Activated T-cell treated with anti-CD3 and anti-CD28 coated beads, Interleukin-2, amount 50 U/mL, for 24 hours (primary cell): ENCODE data around the gene UPF1.

Source experiments
- DNase-seq: peaks from one replicate; pipeline ENCODE4 v3.0.0-alpha.2; 2020
- H3K27ac Mint-ChIP-seq: 2 replicates; pipeline ENCODE4 v1.8.0; 2020; ENCODE audit warnings: mild to moderate bottlenecking, mixed read lengths
- H3K27me3 Mint-ChIP-seq: 2 replicates; pipeline ENCODE4 v1.8.0; 2020; ENCODE audit warnings: mixed read lengths
- H3K36me3 Mint-ChIP-seq: 2 replicates; pipeline ENCODE4 v1.8.0; 2020; ENCODE audit warnings: low read depth, mixed read lengths
- H3K4me1 Mint-ChIP-seq: 2 replicates; pipeline ENCODE4 v1.8.0; 2020; ENCODE audit warnings: low read depth, mixed read lengths
- H3K4me3 Mint-ChIP-seq: 2 replicates; pipeline ENCODE4 v1.8.0; 2020; ENCODE audit warnings: mild to moderate bottlenecking, moderate library complexity, mixed read lengths
- H3K9me3 Mint-ChIP-seq: 2 replicates; pipeline ENCODE4 v1.8.0; 2020; ENCODE audit warnings: mixed read lengths

The UPF1 gene

DNA sequence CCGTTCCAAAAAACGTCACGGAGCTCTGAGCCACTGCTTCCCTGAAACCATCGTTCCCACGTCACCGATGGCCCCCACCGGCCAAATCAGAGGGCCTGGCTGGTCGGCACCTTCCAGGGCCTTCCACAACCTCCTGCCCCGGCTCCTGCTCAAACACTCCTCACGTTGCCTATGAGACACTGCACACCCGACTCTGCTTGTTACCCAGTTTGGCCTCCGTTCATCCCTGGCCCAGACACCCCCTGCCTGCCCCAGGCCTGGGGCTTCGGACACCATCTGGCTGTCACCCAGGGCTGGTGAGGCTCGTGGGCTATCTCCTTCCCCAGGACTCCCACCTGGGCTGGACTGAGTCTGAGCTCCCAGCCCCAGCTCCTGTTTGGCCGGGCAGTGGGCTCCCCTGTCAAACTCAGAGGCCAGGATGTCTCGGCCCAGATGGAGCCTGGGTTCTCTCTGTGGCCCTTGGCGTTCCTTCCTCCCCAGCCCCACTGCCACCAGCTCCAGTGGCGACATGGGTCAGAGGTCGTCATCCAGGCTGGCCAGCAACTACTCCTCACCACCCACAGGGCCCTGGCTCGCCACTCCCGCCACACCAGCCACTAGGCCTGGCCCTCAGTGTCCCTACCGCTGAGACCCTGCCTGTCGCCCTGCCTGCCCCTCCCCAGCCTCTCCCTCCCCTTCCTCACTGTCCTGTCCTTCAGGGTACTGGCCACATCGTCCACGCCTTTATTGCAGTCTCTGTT lies 46.5 kb downstream of the UPF1 start:
- H3K36me3 Mint-ChIP-seq = no peaks in the 10 kb centered on the region
- H3K27ac Mint-ChIP-seq = peak overlapping the region; percentile 72
- no peak for DNase-seq
- H3K27me3 Mint-ChIP-seq = no peaks in the 10 kb centered on the region
- no peaks in the 10 kb centered on the region for H3K4me1 Mint-ChIP-seq
- no peak overlapping the region for H3K4me3 Mint-ChIP-seq
- H3K9me3 Mint-ChIP-seq = peaks cover 2% of the 10 kb centered on the region

DNA sequence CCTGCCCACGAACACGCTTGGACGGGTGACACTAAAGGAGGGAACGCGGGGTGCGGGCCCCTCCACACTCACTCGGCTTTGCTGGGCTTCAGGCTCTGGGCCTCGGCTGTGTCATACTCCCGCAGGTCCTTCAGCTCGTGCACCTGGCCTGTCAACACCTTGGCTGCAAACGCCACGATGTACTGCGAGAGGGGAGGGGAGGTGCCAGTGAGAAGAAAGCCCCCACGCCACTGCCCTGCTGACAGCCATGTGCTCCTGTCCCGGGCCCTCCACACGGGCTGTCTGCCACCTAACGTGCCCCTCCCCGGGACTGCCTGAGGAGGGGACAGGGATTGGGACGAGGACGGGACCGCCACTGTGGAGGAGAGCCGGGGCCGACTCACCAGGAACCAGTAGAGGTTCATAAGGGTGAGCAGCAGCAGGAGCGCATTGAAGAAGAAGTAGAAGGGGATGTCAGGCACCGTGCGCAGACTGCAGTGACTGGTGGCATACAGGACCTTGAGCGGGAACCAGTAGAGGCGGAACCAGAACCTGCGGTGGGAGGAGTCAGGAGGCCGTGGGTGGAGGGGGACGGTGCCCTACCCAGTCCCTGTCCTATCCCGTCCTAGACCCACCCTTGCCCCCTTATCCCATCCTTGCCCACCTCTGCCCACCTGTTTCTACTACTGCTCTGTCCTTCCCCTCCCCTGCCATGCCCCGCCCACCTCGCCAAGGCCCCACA lies 47.3 kb downstream of the UPF1 start:
- Mint-ChIP-seq H3K27me3 (no peaks in the 10 kb centered on the region), H3K4me3 (no peak overlapping the region), H3K9me3 (peaks cover 2% of the 10 kb centered on the region), H3K27ac (no peak overlapping the region), H3K36me3 (no peaks in the 10 kb centered on the region), H3K4me1 (no peaks in the 10 kb centered on the region)
- DNase-seq = no peak

DNA sequence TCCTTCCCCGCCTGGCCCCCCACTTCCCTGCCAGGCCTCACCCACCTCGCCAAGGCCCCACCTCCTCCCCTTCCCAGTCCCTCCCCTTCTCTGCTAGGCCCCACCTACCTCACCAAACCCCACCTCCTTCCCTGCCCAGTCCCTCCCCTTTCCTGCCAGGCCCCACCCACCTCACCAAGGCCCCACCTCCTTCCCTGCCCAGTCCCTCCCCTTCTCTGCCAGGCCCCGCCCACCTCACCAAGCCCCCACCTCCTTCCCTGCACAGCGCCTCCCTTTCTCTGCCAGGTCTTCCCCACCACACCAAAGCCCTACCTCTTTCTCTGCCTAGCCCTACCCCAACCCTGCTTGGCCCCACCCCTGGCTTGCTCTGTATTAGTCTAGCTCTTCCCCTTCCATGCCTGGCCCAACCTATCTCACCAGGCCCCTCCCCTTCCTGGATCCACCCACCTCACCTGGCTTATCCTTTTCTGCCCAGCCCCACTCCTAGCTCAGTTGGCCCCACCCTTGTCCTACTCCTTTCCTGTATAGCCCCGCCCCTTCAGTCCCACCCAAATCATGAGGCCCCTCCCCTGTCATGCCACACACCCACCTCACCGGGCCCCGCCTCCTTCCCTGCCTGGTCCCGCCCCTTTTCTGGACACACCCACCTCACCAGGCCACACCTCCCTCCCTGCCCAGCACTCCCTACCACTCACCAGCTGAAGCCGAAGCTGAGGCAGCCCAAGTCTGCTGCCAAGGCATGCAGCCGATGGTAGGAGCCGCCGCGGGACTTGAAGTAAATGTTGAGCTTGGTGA lies 48.0 kb downstream of the UPF1 start:
- H3K9me3 Mint-ChIP-seq = peaks cover 2% of the 10 kb centered on the region
- no peaks in the 10 kb centered on the region for H3K4me1 Mint-ChIP-seq
- H3K4me3 Mint-ChIP-seq = no peak overlapping the region
- DNase-seq = no peak
- H3K36me3 Mint-ChIP-seq = no peaks in the 10 kb centered on the region
- no peak overlapping the region for H3K27ac Mint-ChIP-seq
- H3K27me3 Mint-ChIP-seq = no peaks in the 10 kb centered on the region

DNA sequence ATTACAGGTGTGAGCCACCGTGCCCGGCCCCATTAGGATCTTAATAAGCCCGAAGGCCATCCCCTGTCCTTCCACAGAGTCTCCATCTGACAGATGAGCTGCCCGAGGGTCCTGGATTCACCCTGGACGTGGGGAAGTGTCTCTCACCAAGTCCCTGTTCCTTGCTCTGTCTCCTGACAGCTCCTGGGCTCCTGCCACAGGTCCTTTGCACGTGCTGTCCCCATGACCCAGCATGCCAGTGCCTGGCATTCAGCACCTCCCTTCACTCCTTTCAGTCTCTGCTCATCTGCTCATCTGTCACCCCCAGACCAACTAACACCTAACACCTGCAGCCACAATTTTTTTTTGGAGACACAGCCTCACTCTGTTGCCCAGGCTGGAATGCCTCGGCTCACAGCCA lies 49.7 kb downstream of the UPF1 start:
- Mint-ChIP-seq H3K4me3 (no peak overlapping the region), H3K9me3 (peaks cover 2% of the 10 kb centered on the region)

DNA sequence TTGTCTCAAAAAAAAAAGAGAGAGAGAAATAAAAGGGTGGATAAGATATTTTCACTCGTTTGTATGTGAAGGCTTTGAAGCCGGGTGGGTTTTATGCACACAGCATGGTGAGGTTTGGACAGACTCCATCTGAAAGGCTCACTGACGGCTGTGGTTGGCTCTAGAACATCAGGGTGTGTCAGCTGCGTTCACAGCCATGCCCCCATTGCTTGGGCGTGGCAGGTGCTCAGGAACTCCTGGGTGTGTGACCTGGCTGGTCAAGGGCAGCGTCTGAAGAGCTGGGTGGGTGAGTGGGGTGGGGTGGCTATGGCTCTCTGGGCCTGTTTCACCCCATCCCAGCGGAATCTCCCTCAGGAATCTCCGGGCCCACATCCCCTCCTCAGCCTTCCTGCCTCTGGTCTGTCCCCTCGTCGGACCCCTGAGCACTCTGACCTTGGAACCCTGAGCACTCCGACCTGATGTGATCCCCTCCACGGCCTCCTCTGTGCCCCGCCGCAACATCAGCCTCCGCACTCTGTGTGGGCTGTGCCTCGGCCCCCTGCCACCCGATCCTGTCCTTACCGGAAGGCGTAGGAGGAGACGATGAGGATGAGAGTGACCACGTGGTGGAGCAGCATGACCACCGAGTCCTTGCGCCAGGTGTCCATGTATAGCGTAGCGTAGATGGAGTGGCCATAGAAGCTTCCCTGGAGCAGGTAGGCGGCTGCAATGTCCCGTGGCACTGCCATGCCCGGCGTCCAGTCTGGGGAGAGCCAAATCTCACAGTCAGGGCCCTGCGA lies 52.0 kb downstream of the UPF1 start:
- Mint-ChIP-seq H3K27ac (no peak overlapping the region), H3K4me3 (no peak overlapping the region), H3K36me3 (no peaks in the 10 kb centered on the region), H3K27me3 (peaks cover 8% of the 10 kb centered on the region), H3K9me3 (no peaks in the 10 kb centered on the region), H3K4me1 (no peaks in the 10 kb centered on the region)
- no peak for DNase-seq

More for the DNA sequence above, 49.7 kb downstream of the UPF1 start:
- no peak for DNase-seq
- Mint-ChIP-seq H3K4me1 (no peaks in the 10 kb centered on the region), H3K27me3 (no peaks in the 10 kb centered on the region), H3K36me3 (no peaks in the 10 kb centered on the region), H3K27ac (no peak overlapping the region)

DNA sequence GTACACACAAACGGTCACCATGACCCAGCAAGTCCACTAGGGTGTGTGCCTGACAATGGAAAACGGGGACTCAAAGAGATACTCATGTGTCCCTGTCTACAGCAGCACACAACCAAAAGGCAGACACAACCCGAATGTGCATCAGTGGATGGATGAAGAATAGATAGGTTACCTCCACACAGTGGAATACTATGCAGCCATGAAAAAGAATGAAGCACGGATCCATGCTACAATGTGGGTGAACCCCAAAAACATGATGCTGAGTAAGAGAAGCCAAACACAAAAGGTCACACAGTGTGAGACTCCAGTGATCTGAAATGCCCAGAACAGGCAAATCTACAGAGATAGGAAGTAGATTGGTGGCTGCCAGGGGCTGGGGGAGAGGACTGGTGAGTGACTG lies 55.2 kb downstream of the UPF1 start:
- H3K4me3 Mint-ChIP-seq = no peak overlapping the region
- no peaks in the 10 kb centered on the region for H3K4me1 Mint-ChIP-seq
- no peak for DNase-seq
- H3K27ac Mint-ChIP-seq = no peak overlapping the region
- H3K27me3 Mint-ChIP-seq = peaks cover 8% of the 10 kb centered on the region
- no peaks in the 10 kb centered on the region for H3K9me3 Mint-ChIP-seq
- no peaks in the 10 kb centered on the region for H3K36me3 Mint-ChIP-seq

DNA sequence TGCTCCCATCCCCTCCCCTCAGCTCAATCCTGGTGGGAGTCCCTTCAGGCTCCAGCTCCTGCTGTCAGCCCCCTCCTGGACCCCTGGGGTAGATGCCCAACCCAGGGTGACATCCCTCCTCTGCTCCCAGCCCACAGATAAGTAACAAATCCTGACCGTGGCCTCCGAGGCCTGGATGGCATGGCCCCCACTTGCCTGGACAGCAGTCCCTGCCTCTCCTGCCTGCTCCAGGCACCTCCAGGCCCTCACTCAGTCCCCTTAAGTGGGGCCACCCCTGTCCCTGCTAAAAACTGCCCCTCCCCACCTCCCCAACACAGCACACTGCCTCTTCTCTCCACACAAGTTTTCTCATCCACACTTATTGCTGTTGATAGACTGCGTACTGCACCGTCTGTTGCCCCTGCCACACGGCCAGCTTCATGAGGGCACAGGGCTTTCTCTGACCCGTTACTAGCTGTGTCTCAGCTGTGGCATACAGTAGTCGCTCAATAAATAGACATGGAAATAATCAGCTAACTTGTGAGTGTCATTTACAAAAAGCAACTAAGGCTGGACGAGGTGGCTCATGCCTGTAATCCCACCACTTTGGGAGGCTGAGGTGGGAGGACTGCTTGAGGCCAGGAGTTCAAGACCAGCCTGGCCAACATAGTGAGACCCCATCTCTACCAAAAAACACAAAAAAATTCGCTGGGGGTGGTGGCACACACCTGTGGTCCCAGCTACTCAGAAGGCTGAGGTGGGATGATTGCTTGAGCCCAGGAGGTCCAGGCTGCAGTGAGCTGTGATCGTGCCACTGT lies 58.4 kb downstream of the UPF1 start:
- no peak overlapping the region for H3K27ac Mint-ChIP-seq
- no peak for DNase-seq
- peaks cover 22% of the 10 kb centered on the region for H3K27me3 Mint-ChIP-seq
- H3K4me1 Mint-ChIP-seq = no peaks in the 10 kb centered on the region
- no peak overlapping the region for H3K4me3 Mint-ChIP-seq
- H3K36me3 Mint-ChIP-seq = no peaks in the 10 kb centered on the region
- no peaks in the 10 kb centered on the region for H3K9me3 Mint-ChIP-seq

DNA sequence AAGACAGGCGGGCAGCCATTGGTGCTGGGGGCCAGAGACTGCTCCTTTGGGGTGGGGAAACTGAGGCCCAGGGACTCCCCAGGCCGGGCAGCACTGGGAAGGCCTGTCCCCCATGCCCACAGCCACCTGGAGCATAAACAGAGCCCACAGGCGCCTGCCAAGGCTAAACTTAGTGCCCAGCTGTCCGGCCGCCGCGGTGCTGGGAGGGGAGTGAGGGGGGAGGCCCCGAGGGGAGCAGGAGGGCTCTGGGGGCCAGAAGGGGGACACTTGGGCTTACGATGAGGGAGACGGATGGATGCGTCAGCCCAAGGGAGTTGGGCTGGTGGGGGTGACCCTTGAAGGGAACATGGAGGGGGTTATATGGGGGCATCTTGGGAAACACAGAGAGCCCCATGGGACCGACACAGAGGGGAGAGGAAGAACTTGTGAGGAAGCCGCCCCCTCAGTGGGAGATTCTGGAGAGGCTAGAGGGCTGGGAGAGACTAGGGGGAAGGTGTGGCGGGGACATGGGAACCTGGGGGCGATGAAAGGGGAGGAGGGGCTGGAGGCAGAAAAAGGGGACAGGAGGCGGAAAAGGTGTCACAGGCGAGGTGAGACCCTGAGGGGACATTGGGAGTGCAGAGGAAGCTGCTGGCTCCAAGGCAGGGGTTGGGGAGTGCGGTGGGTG lies 62.0 kb downstream of the UPF1 start:
- no peak overlapping the region for H3K4me3 Mint-ChIP-seq
- no peaks in the 10 kb centered on the region for H3K9me3 Mint-ChIP-seq
- H3K4me1 Mint-ChIP-seq = peaks cover 6% of the 10 kb centered on the region
- H3K27ac Mint-ChIP-seq = no peak overlapping the region
- no peak for DNase-seq
- H3K27me3 Mint-ChIP-seq = peaks cover 33% of the 10 kb centered on the region
- H3K36me3 Mint-ChIP-seq = peaks cover 2% of the 10 kb centered on the region

DNA sequence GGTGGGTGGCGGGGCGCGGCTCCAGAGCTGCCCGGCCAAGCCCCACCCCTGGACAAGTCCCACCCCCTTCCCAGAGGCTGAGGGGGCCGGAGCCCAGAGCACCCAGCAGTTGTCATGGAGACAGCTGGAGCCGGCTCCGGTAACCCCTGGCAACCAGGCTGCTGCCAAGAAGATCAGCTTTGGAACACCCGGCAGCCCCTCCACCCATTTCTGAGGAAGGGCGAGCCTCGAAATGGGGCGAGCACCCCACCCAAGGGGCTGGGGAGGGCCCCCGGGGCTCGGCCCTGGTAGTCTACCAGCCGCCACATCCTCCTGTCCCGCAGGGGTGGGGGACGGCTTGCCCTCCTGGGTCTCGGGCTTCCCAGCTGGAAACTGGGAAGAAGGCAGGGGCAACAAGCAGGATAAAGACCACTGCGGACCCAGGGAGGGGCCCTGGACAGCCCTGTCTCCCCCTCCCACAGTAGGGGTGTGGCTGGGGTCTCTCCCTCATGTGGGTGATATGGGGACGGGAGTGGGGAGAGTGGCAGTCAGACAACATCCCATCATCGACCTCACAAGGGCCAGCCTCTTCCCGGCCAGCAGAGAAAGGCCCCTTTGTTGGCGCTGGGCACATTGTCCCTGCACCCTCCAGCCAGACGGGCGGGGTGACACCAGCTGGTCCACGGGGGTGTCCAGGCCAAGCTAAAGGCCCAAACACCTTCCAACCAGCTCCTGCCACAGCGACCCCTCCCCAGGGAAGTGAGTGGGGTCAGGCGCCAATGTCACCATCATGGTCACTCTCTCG lies 62.7 kb downstream of the UPF1 start:
- no peaks in the 10 kb centered on the region for H3K9me3 Mint-ChIP-seq
- no peak for DNase-seq
- peaks cover 33% of the 10 kb centered on the region for H3K27me3 Mint-ChIP-seq
- H3K4me3 Mint-ChIP-seq = no peak overlapping the region
- H3K36me3 Mint-ChIP-seq = peaks cover 9% of the 10 kb centered on the region
- peaks cover 6% of the 10 kb centered on the region for H3K4me1 Mint-ChIP-seq
- H3K27ac Mint-ChIP-seq = no peak overlapping the region

DNA sequence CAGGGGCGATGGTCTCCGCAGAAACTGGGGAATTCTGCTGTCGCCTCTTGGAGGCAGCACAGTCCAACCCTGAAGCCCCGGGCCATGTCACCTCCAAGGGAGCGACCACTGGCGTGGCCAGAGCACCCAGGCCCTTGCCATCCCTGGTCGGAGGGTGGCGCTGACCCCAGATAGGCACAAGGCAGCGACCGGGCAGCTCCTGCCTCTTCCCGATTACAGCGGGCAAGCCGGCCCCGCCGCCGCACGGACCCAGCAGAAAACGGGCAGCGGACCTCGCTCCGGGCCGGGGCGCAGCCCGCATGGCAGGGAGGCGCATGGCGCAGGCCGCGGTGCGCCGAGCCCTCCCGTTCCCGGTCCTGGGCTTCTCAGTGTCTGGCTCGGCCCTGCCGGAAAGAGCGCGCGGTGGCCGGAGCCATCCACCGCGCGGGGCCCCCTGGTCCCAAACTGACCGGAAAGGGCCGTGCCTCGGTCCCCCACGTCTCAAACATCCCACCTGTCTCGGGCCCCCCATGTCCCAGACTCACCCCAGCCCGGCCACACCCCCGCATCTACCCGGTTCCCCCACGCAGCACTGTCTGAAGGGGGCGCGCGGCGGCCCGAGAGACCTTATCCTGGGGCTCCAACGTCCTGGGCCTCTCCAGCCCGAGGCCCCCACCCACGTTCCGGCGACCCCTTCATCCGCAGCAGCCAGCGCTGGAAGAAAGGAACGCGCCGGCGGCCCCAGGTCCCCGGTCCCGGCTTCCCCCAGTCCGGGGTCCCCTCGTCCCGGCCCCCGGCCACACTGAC lies 63.5 kb downstream of the UPF1 start:
- no peak overlapping the region for H3K27ac Mint-ChIP-seq
- H3K27me3 Mint-ChIP-seq = peaks cover 33% of the 10 kb centered on the region
- peaks cover 6% of the 10 kb centered on the region for H3K4me1 Mint-ChIP-seq
- DNase-seq = no peak
- peak overlapping the region; percentile 67 for H3K4me3 Mint-ChIP-seq
- H3K36me3 Mint-ChIP-seq = peaks cover 16% of the 10 kb centered on the region
- no peaks in the 10 kb centered on the region for H3K9me3 Mint-ChIP-seq

DNA sequence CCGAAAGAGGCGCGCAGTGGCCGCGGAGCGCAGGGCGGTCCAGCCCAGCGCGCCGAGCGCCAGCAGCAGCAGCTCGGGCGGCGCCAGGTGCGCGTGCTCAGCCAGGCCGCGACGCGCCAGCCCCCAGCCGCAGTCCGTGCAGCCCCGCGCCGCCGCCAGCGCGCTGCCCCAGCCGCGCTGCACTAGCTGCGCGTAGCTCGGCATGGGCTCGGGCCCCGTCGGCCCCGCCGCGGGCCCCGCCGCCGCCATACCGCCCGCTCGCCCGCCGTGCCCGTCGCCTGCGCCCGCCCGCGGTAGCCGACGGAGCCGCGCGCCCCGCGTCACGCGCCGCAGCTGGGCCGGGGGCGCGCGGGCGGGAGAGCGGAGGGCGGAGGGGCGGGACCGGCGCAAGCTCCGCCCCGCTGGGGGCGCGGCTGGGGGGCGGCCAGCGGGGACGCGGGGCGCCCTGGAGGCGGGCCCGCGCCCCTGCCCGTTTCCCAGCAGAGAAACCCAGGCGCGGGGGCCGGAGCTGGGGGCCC lies 64.1 kb downstream of the UPF1 start, which contains the start of gene CERS1:
CERS1 (minus strand) TSS at position 335 of the 518 bp plus-strand sequence; CDS start at position 249, 86 bp downstream.
- Mint-ChIP-seq H3K4me3 (peak within 1 kb of the TSS; percentile 67), H3K9me3 (no peaks in the 10 kb centered on the region), H3K27ac (peak within 1 kb of the TSS; percentile 63), H3K4me1 (peaks cover 6% of the 10 kb centered on the region), H3K36me3 (peaks cover 22% of the 10 kb centered on the region), H3K27me3 (peaks cover 33% of the 10 kb centered on the region)
- no peak for DNase-seq

DNA sequence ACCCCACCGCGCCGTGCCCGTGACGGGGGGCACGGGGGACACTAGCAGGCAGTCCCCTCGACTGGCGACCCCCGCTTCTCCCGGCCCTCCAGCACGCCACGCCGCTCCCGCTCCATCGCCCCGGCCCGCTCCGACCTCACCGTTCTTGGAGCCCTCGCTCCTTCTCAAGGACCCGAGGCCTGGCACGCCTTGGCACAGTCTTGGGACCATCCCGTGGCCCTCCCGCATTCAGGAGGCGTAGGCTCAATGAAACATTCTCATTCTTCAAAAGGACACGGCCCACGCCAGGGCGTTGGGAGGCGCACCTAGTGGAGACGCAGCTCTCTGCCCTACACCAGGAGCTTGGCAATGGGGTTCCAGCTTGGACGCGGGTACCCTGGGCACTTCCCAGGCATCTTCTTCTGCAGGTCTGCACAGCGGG lies 64.7 kb downstream of the UPF1 start:
- DNase-seq = no peak
- H3K27ac Mint-ChIP-seq = peak overlapping the region; percentile 63
- no peaks in the 10 kb centered on the region for H3K9me3 Mint-ChIP-seq
- H3K4me3 Mint-ChIP-seq = peak overlapping the region; percentile 66
- peaks cover 33% of the 10 kb centered on the region for H3K27me3 Mint-ChIP-seq
- peaks cover 28% of the 10 kb centered on the region for H3K36me3 Mint-ChIP-seq
- peaks cover 6% of the 10 kb centered on the region for H3K4me1 Mint-ChIP-seq
